ENCODE measurements around the gene CHPF2.
A peak's percentile ranks its signal among the peaks of the same experiment; 100 is the strongest.

The CHPF2 gene

DNA sequence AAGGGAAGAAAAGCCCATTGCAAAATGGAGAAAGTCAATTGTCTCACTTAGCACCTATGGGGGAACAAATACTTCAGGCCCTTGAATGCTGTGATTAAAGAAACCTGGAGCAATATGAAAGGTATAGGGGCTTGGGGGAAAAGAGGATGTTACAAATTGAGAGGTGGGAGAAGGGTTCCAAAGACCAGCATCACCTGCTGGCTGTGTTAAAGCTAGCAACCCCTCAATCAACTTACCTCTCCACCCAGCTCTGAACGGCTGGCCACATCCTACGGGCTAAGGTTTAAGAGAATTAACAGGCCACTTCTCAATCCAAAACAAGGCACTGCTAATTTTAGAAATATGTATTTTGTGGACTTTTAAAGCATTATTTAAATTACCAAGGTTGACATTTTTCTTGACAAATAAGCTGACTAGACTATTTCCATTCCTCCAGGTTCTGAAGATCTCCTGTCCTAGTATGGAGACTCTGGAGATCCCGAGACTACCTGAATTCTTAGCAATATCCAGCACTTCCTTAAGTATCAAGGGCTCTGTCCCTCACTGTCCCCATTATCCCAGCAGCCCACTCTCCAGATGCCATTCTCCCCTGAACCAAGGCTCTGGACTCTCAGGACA, 21.0 kb upstream of the CHPF2 start:
- no peak for DNase-seq
- TF ChIP-seq POLR2A (IDR thresholded peaks at IDR 0.05; ENCODE audit: low read length) (no peak), GATA1 (IDR thresholded peaks at IDR 0.05; ENCODE audit: low read depth, low read length) (no peak)

DNA sequence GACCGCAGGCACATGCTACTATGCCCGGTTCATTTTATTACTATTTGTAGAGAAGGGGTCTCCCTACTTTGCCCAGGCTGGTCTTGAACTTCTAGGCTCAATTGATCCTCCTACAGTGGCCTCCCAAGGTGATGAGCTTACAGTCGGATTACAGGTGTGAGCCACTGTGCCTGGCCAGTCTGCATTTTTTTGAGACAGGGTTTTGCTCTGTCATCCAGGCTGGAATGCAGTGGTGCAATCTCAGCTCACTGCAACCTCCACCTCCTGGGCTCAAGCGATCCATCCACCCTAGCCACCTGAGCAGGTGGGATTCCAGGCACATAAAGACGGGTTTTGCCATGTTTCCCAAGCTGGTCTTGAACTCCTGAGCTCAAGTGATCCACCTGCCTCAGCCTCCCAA, 19.7 kb upstream of the CHPF2 start:
- no peak for TF ChIP-seq POLR2A (IDR thresholded peaks at IDR 0.05; ENCODE audit: low read length)
- TF ChIP-seq GATA1 (IDR thresholded peaks at IDR 0.05; ENCODE audit: low read depth, low read length), result no peak
- DNase-seq, result no peak

- TF ChIP-seq GATA1 (IDR thresholded peaks at IDR 0.05; ENCODE audit: low read depth, low read length) (no peak), POLR2A (IDR thresholded peaks at IDR 0.05; ENCODE audit: low read length) (no peak)
- DNase-seq, result no peak
Observed at GRCh38 chr7:151213826-151214225, 18.5 kb upstream of the CHPF2 start.

- TF ChIP-seq GATA1 (IDR thresholded peaks at IDR 0.05; ENCODE audit: low read depth, low read length) (no peak), POLR2A (IDR thresholded peaks at IDR 0.05; ENCODE audit: low read length) (no peak)
- DNase-seq, result no peak
Observed at GRCh38 chr7:151215396-151215795, 16.9 kb upstream of the CHPF2 start.

DNA sequence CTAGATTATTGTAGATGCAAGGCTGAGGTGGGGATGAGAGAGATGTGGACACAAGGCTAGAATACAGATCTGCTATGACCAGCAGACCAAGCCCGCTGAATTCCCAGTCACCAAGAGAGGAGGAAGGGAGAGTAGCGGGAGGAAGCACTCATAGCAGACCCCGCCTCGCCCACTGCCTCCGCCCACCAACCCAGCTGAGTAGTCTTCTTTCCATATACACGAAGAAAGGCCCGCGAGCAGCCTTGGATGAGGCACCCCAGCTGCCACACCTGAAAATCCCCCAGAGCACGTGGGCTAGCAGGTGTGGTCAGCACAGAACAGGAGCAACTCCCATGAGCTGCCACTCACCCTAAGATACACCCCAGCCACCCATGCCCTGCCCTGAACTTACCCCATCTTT, 14.1 kb upstream of the CHPF2 start:
- no peak for DNase-seq
- TF ChIP-seq GATA1 (IDR thresholded peaks at IDR 0.05; ENCODE audit: low read depth, low read length) (no peak), POLR2A (IDR thresholded peaks at IDR 0.05; ENCODE audit: low read length) (no peak)

DNA sequence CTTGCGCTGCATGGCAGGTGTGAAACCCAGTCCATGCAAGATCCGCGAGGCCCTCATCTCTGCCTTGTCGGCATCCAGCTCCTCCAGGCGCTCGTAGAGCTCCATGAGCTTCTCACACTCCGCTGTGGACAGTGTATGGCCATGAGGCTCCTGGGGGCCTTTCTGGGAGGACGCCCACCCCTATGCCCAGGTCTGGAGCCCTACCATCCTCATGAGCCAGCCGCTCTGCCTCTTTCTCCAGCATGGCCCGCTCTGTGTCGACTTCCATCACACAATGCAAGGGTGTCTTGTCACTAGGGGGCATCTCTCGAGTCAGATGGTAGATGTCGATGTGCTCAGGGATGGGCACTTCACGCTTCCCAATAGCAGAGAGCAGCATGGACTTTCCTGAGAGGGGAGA, 8.6 kb upstream of the CHPF2 start:
- TF ChIP-seq GATA1 (IDR thresholded peaks at IDR 0.05; ENCODE audit: low read depth, low read length) (no peak), POLR2A (IDR thresholded peaks at IDR 0.05; ENCODE audit: low read length) (no peak)
- no peak for DNase-seq

- TF ChIP-seq POLR2A (IDR thresholded peaks at IDR 0.05; ENCODE audit: low read length), result no peak
- TF ChIP-seq GATA1 (IDR thresholded peaks at IDR 0.05; ENCODE audit: low read depth, low read length), result no peak
- no peak for DNase-seq
Observed at GRCh38 chr7:151225948-151226510, 6.3 kb upstream of the CHPF2 start.

GRCh38 chr7:151226560-151226874, 5.8 kb upstream of the CHPF2 start:
- TF ChIP-seq POLR2A (IDR thresholded peaks at IDR 0.05; ENCODE audit: low read length), result no peak
- TF ChIP-seq GATA1 (IDR thresholded peaks at IDR 0.05; ENCODE audit: low read depth, low read length), result no peak
- no peak for DNase-seq

- TF ChIP-seq POLR2A (IDR thresholded peaks at IDR 0.05; ENCODE audit: low read length) (peak; percentile 57), GATA1 (IDR thresholded peaks at IDR 0.05; ENCODE audit: low read depth, low read length) (peak; percentile 9)
- peak; percentile 98 to 99 for DNase-seq
Observed at GRCh38 chr7:151226875-151227782, 5.2 kb upstream of the CHPF2 start, which contains the start of gene ABCF2. Gene ABCF2, minus strand, starts transcription at chr7:151227205. Its CDS starts 747 bp downstream, at chr7:151226458.

- TF ChIP-seq GATA1 (IDR thresholded peaks at IDR 0.05; ENCODE audit: low read depth, low read length), result no peak
- no peak for TF ChIP-seq POLR2A (IDR thresholded peaks at IDR 0.05; ENCODE audit: low read length)
Observed at GRCh38 chr7:151228024-151228866, 4.0 kb upstream of the CHPF2 start.

DNA sequence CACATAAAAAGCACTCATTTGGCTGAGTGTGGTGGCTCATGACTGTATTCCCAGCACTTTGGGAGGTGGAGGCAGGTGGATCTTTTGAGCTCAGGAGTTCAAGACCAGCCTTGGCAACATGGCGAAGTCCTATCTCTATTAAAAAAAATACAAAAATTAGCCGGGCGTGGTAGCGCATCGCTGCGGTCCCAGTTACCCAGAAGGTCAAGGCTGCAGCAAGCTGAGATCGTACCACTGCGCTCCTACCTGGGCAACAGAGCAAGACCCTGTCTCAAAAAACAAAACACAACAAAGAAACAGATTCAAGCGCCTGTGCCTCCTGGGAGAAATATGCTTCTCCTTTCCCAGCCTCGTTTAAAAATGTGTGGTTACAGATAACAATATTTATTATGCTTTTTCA, 3.0 kb upstream of the CHPF2 start:
- TF ChIP-seq GATA1 (IDR thresholded peaks at IDR 0.05; ENCODE audit: low read depth, low read length) (no peak), POLR2A (IDR thresholded peaks at IDR 0.05; ENCODE audit: low read length) (no peak)
- DNase-seq, result no peak

More at GRCh38 chr7:151228024-151228866, 4.0 kb upstream of the CHPF2 start:
- peak in 1 of 2 experiments; percentile 37 for DNase-seq

DNA sequence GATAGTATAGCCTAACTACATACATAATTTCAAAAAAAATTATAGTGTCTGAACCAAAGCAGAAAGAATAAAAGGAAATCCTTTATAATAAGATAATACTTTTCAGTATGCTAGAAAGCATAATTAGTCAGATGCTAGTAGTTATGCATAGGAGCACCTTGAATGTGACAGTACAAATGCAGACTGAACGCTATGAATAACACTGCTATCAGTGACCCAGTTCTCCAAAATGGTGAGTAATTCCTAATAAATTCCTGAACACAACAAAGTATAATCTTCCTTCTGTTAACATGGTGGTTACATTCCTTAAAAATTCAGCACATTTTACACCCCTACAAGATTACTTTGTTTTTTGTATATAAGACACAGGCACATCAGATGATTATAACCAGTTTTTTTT, 1.2 kb upstream of the CHPF2 start:
- TF ChIP-seq GATA1 (IDR thresholded peaks at IDR 0.05; ENCODE audit: low read depth, low read length) (no peak), POLR2A (IDR thresholded peaks at IDR 0.05; ENCODE audit: low read length) (no peak)

DNA sequence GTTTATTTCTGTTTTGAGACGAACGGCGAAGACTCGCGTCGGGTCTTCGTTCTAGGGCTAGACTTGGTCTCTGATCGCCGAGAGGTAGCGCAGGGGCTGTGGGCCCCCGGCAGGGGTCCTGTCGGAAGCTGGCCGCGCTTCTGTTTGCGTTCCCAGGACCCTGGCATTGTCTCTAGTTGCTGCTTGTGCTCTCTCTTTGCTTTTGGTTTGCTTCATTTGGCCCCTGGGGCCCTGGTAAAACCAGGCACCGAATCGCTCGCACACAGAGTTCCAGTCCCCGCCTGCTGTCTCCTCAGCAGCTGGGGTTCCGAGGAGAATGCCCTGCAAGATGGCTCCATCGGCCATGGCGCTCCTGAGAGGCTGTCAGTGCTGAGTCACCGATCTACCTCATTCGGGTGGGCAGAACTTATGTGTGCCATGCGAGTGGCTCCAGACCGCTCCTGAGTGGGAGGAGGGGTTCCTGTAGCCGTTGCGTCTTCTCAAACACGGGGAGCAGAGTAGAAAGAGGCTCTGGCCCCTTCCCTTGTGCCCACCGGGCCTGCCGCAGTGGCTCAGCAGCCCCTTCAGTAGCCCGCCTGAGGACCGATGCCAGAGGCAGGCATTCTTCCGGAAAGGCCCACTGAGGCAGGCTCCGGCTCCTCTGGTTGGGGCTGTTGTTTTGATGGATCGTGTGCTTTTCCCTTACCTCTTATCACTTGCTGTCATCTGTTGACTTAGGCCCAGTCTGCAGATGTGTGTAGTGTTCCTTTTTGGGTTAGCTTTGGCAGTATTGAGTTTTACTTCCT, 826 bp downstream of the CHPF2 start:
- TF ChIP-seq POLR2A (IDR thresholded peaks at IDR 0.05; ENCODE audit: low read length), result peak; percentile 65
- TF ChIP-seq GATA1 (IDR thresholded peaks at IDR 0.05; ENCODE audit: low read depth, low read length), result no peak
- DNase-seq, result peak; percentile 89 to 91

More for the DNA sequence above, 1.2 kb upstream of the CHPF2 start:
- no peak for DNase-seq
